ENCODE measurements around the gene SPART.

Gene SPART

GRCh38 chr13:36346222-36347083, at the start of gene SPART:
Gene SPART (minus strand): TSS chr13:36346394. CDS start chr13:36335830, 10,564 bp downstream.
- Histone ChIP-seq H3K4me3 (replicated peaks; ENCODE audit: low read depth, low read length) (no peak within 1 kb of the TSS; the same call in 1 of the 2 replicates), H3K36me3 (ENCODE audit: control insufficient read depth, insufficient read depth, low read length) (no peaks in the 10 kb centered on the region), H3K27me3 (replicated peaks; ENCODE audit: control insufficient read depth, insufficient read depth, low read length) (no peaks in the 10 kb centered on the region; the same call in 1 of the 2 replicates)

GRCh38 chr13:36395280-36395679, 49.1 kb upstream of the SPART start:
- TF ChIP-seq, protein P1, sequence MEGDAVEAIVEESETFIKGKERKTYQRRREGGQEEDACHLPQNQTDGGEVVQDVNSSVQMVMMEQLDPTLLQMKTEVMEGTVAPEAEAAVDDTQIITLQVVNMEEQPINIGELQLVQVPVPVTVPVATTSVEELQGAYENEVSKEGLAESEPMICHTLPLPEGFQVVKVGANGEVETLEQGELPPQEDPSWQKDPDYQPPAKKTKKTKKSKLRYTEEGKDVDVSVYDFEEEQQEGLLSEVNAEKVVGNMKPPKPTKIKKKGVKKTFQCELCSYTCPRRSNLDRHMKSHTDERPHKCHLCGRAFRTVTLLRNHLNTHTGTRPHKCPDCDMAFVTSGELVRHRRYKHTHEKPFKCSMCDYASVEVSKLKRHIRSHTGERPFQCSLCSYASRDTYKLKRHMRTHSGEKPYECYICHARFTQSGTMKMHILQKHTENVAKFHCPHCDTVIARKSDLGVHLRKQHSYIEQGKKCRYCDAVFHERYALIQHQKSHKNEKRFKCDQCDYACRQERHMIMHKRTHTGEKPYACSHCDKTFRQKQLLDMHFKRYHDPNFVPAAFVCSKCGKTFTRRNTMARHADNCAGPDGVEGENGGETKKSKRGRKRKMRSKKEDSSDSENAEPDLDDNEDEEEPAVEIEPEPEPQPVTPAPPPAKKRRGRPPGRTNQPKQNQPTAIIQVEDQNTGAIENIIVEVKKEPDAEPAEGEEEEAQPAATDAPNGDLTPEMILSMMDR (IDR thresholded peaks at IDR 0.05; ENCODE audit: insufficient read depth, low read length, poor library complexity, severe bottlenecking): no peak
- Histone ChIP-seq H3K4me3 (replicated peaks; ENCODE audit: low read depth, low read length) (no peak overlapping the region), H3K27me3 (replicated peaks; ENCODE audit: control insufficient read depth, insufficient read depth, low read length) (no peaks in the 10 kb centered on the region), H3K36me3 (ENCODE audit: control insufficient read depth, insufficient read depth, low read length) (no peaks in the 10 kb centered on the region)
- DNase-seq (ENCODE audit: extremely low read depth, insufficient read length): no peak

More at GRCh38 chr13:36346222-36347083, at the start of gene SPART:
- peak; percentile 47 for DNase-seq (ENCODE audit: extremely low read depth, insufficient read length)
- TF ChIP-seq, protein P1 (IDR thresholded peaks at IDR 0.05; ENCODE audit: insufficient read depth, low read length, poor library complexity, severe bottlenecking): peak; percentile 92

DNA sequence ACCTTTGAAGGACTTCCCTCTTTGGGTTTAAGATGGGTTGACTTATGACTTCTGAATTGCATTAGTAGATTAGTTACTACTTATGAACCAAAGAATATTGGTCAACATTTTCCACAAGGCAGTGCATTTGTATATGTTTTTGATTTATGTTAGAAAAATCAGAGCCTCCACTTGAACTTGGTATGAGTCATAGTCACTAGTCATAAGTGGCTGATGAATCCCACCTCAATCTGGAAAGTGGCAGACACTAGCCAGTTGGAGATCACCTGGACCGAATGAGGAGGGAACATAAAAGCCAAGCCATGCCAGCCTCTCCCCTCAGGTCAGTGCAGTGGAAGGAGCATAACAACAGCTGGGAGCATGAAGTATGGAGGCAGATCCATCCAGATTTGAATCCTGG, 39.3 kb upstream of the SPART start:
- DNase-seq (ENCODE audit: extremely low read depth, insufficient read length): no peak
- Histone ChIP-seq H3K36me3 (ENCODE audit: control insufficient read depth, insufficient read depth, low read length) (no peaks in the 10 kb centered on the region), H3K4me3 (replicated peaks; ENCODE audit: low read depth, low read length) (no peak overlapping the region), H3K27me3 (replicated peaks; ENCODE audit: control insufficient read depth, insufficient read depth, low read length) (no peaks in the 10 kb centered on the region)
- TF ChIP-seq, protein P1 (IDR thresholded peaks at IDR 0.05; ENCODE audit: insufficient read depth, low read length, poor library complexity, severe bottlenecking): no peak

- no peak overlapping the region for H3K4me3 ChIP-seq (replicated peaks; ENCODE audit: low read depth, low read length)
- TF ChIP-seq, protein P1 (IDR thresholded peaks at IDR 0.05; ENCODE audit: insufficient read depth, low read length, poor library complexity, severe bottlenecking): no peak
- H3K27me3 ChIP-seq (replicated peaks; ENCODE audit: control insufficient read depth, insufficient read depth, low read length): no peaks in the 10 kb centered on the region
- no peak for DNase-seq (ENCODE audit: extremely low read depth, insufficient read length)
- no peaks in the 10 kb centered on the region for H3K36me3 ChIP-seq (ENCODE audit: control insufficient read depth, insufficient read depth, low read length)
Measured at GRCh38 chr13:36382030-36382429, 35.8 kb upstream of the SPART start.

- no peak overlapping the region for H3K4me3 ChIP-seq (replicated peaks; ENCODE audit: low read depth, low read length)
- H3K27me3 ChIP-seq (replicated peaks; ENCODE audit: control insufficient read depth, insufficient read depth, low read length): no peaks in the 10 kb centered on the region
- TF ChIP-seq, protein P1 (IDR thresholded peaks at IDR 0.05; ENCODE audit: insufficient read depth, low read length, poor library complexity, severe bottlenecking): no peak
- H3K36me3 ChIP-seq (ENCODE audit: control insufficient read depth, insufficient read depth, low read length): no peaks in the 10 kb centered on the region
- no peak for DNase-seq (ENCODE audit: extremely low read depth, insufficient read length)
Measured at GRCh38 chr13:36377826-36378468, 31.8 kb upstream of the SPART start.
